ENCODE results near the gene WWP2. TPM values are rescaled to one million over a fixed set of nuclear protein-coding genes. Genes with fewer than 3 reads are reported as not detected.

Gene WWP2
- total and polyA plus RNA-seq, 2 donors (not counting 3 experiments of a cell fraction or from before 2014, with no cell fraction given) = 17.9 to 44.9 TPM

DNA sequence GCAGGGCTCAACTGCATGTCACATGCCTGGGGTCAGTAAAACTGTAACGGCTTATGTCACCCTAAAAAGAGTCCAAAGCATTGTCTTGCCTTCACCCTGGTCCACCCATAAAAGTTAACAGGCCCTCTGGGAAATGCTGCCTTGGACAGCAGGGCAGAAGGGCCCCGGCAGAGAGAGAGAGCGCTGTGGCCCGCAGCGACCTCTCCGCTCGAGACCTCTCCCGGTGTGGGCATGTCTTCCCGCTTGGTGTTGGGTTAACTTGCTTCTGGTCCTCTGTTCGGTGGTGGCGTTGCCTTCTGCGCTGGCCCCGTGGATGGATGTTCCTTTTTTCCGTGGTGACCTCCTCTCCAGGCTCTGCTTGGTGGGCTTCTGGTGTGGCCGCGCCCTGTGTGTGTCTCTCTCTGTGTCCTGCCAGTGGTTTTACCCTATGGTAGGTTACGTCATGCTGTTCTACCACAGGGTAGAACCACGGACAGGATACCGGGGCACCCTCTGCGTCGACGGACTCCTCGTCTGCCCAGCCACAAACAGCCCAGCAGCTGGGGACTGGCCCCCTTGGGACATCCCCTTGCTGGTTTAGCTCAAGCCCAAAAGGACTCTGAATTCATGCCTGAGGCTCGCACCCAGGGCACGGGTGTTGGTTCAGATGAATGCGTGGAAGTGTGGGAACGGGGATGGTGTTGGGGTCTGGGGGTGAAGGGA is 170.7 kb downstream of the WWP2 start:
- no peak for DNase-seq (ENCODE audit: low read depth, low spot score)
- dilution Hi-C loops (cut with MboI; ENCODE audit: extremely low pct_ligation_motif_present, low sequenced_read_pairs) = no loop called here
- Histone ChIP-seq H3K4me2 (ENCODE audit: insufficient read depth, low read length) (no peak overlapping the region), H3K79me2 (ENCODE audit: control insufficient read depth, insufficient read depth, low read length) (no peaks in the 10 kb centered on the region), H3K9ac (replicated peaks; ENCODE audit: extremely low read depth, insufficient read depth, low read length) (no peak overlapping the region), H3K9me1 (replicated peaks; ENCODE audit: control insufficient read depth, extremely low read depth, insufficient read depth, low read length) (no peaks in the 10 kb centered on the region), H3K36me3 (ENCODE audit: control insufficient read depth in 2 of 2, extremely low read depth in 1 of 2, insufficient read depth in 2 of 2, low read length in 2 of 2) (peaks cover 0 to 30% of the 10 kb centered on the region in 2 experiments), H3K9me3 (replicated peaks; ENCODE audit: control insufficient read depth, insufficient read depth, low read length) (no peaks in the 10 kb centered on the region), H3K4me3 (replicated peaks in 1 of 3; ENCODE audit: insufficient read depth in 1 of 3, low read depth in 1 of 3, low read length in 3 of 3) (no peak overlapping the region), H2AFZ (ENCODE audit: low read depth, low read length) (no peak overlapping the region), H4K20me1 (replicated peaks; ENCODE audit: control insufficient read depth, extremely low read depth, insufficient read depth, low read length) (no peaks in the 10 kb centered on the region), H3K27ac (ENCODE audit: insufficient read depth, low read depth, low read length) (no peak overlapping the region), H3K4me1 (ENCODE audit: control insufficient read depth, extremely low read depth, insufficient read depth, low read length) (no peaks in the 10 kb centered on the region), H3K27me3 (ENCODE audit: control insufficient read depth in 2 of 2, insufficient read depth in 2 of 2, low read length in 2 of 2) (no peaks in the 10 kb centered on the region)
- no peak for TF ChIP-seq FOS (IDR thresholded peaks at IDR 0.05; ENCODE audit: borderline replicate concordance, insufficient read depth, low read length)
- TF ChIP-seq, protein P1, sequence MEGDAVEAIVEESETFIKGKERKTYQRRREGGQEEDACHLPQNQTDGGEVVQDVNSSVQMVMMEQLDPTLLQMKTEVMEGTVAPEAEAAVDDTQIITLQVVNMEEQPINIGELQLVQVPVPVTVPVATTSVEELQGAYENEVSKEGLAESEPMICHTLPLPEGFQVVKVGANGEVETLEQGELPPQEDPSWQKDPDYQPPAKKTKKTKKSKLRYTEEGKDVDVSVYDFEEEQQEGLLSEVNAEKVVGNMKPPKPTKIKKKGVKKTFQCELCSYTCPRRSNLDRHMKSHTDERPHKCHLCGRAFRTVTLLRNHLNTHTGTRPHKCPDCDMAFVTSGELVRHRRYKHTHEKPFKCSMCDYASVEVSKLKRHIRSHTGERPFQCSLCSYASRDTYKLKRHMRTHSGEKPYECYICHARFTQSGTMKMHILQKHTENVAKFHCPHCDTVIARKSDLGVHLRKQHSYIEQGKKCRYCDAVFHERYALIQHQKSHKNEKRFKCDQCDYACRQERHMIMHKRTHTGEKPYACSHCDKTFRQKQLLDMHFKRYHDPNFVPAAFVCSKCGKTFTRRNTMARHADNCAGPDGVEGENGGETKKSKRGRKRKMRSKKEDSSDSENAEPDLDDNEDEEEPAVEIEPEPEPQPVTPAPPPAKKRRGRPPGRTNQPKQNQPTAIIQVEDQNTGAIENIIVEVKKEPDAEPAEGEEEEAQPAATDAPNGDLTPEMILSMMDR (IDR thresholded peaks at IDR 0.05; ENCODE audit: extremely low read depth in 1 of 2, insufficient read depth in 1 of 2, low read depth in 1 of 2, low read length in 2 of 2) = no peak
- TF ChIP-seq JUN (IDR thresholded peaks at IDR 0.05; ENCODE audit: borderline replicate concordance, insufficient read depth, insufficient read length, low read depth) = no peak
- no peak for TF ChIP-seq POLR2AphosphoS5 (IDR thresholded peaks at IDR 0.05; ENCODE audit: insufficient read depth, low read depth, low read length)
- no peak for TF ChIP-seq POLR2A (IDR thresholded peaks at IDR 0.05; ENCODE audit: low read depth, low read length)
- no peak for TF ChIP-seq MYC (IDR thresholded peaks at IDR 0.05; ENCODE audit: low read depth, low read length)
- TF ChIP-seq GATA2 (IDR thresholded peaks at IDR 0.05; ENCODE audit: insufficient read depth, insufficient read length, low read depth, low read length) = no peak
- TF ChIP-seq, protein P2, sequence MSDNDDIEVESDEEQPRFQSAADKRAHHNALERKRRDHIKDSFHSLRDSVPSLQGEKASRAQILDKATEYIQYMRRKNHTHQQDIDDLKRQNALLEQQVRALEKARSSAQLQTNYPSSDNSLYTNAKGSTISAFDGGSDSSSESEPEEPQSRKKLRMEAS (IDR thresholded peaks at IDR 0.05; ENCODE audit: insufficient read depth, insufficient read length) = no peak
- TF ChIP-seq EZH2 (IDR thresholded peaks at IDR 0.05; ENCODE audit: borderline replicate concordance, low read depth, low read length, severe bottlenecking) = no peak
- POLR2A ChIA-PET = no interaction called here
- intact Hi-C loops (cut with micrococcal nuclease) = no loop called here
- no peak for FAIRE-seq
- CTCF ChIA-PET = interaction anchor here (12.4 kb wide), 1 partner anchor 137 kb away, joined by 320 read pairs; no protein-coding TSS in a partner anchor
- no TSS peak for BruUV-seq (replicated peaks)

Measured in endothelial cell of umbilical vein (primary cell).